Esophagus mucosa (tissue), 1 donor: Measurements from ENCODE around the gene SPSB1. TPM values are rescaled to one million over a fixed set of nuclear protein-coding genes. Genes with fewer than 3 reads are reported as not detected.

ENCODE experiments used
- ATAC-seq: fragments of 200-7000 bp; cut with Tn5 transposase; one replicate; pipeline ENCODE4 v1.9.1; 2020
- total RNA-seq: library from RNA; stranded (reverse); gene quantifications from one replicate; pipeline ENCODE4 v1.2.4, GENCODE V29; 2023
- donor health status: DM: yes; HTN: yes; CAD: no.

The SPSB1 gene
- total RNA-seq, 1 donor from 2014 or later: 15.5 TPM

- ATAC-seq: no peak
These were observed 32.5 kb upstream of the SPSB1 start for GRCh38 chr1:9260059-9260766.

GRCh38 chr1:9261496-9261895 lies 31.2 kb upstream of the SPSB1 start:
- no peak for ATAC-seq

- ATAC-seq: no peak
These were observed 30.4 kb upstream of the SPSB1 start for GRCh38 chr1:9262096-9262986.

GRCh38 chr1:9263276-9263855 lies 29.3 kb upstream of the SPSB1 start:
- ATAC-seq: no peak

GRCh38 chr1:9263984-9264872 lies 28.5 kb upstream of the SPSB1 start:
- ATAC-seq: no peak

GRCh38 chr1:9265037-9265436 lies 27.7 kb upstream of the SPSB1 start:
- ATAC-seq: no peak

- ATAC-seq: no peak
These were observed 26.7 kb upstream of the SPSB1 start for GRCh38 chr1:9265968-9266367.

- ATAC-seq: no peak
These were observed 25.4 kb upstream of the SPSB1 start for GRCh38 chr1:9267352-9267686.

GRCh38 chr1:9267827-9268581 lies 24.7 kb upstream of the SPSB1 start:
- ATAC-seq: no peak

GRCh38 chr1:9269078-9269501 lies 23.6 kb upstream of the SPSB1 start:
- no peak for ATAC-seq

- ATAC-seq: no peak
These were observed 23.0 kb upstream of the SPSB1 start for GRCh38 chr1:9269721-9270120.

- ATAC-seq: peak; percentile 22
These were observed 22.3 kb upstream of the SPSB1 start for GRCh38 chr1:9270290-9270883.

GRCh38 chr1:9271283-9271682 lies 21.4 kb upstream of the SPSB1 start:
- no peak for ATAC-seq

GRCh38 chr1:9271861-9272595 lies 20.7 kb upstream of the SPSB1 start:
- ATAC-seq: no peak

- peak; percentile 16 for ATAC-seq
These were observed 19.5 kb upstream of the SPSB1 start for GRCh38 chr1:9273177-9273576.

GRCh38 chr1:9275161-9275560 lies 17.5 kb upstream of the SPSB1 start:
- no peak for ATAC-seq

- peak; percentile 70 for ATAC-seq
These were observed 17.1 kb upstream of the SPSB1 start for GRCh38 chr1:9275567-9276034.

GRCh38 chr1:9278116-9278515 lies 14.6 kb upstream of the SPSB1 start:
- no peak for ATAC-seq

GRCh38 chr1:9278585-9279153 lies 14.0 kb upstream of the SPSB1 start:
- no peak for ATAC-seq

GRCh38 chr1:9279172-9279840 lies 13.4 kb upstream of the SPSB1 start:
- no peak for ATAC-seq
